ENCODE results near the gene BCL7A. TPM values are rescaled to one million over a fixed set of nuclear protein-coding genes. Genes with fewer than 3 reads are reported as not detected.
"Not testable (repeated sequence)": the region's sequence is repeated elsewhere in the genome, so short reads cannot be mapped to it uniquely, and the experiment has no call there.

The BCL7A gene
- polyA plus RNA-seq, 3 donors = 39.8 to 45.1 (median 40.7) TPM

GRCh38 chr12:122046145-122046544 lies 24.5 kb downstream of the BCL7A start:
- no peak for DNase-seq

DNA sequence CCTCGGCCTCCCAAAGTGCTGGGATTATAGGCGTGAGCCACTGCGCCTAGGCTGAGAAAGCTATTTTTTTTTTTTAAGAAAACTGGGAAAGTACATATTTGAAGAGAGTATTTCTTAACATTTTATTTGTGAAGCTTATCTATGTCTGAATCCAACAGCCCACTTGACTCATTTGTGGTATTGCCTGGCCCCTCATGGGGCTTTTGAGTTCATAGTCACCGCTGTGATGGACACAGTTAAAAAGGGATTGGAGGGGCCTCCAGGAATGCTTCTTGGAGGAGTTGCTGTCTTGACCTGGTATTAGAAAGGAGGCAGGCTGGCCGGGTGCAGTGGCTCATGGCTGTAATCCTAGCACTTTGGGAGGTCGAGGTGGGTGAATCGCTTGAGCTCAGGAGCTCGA lies 26.5 kb downstream of the BCL7A start:
- no peak for DNase-seq

GRCh38 chr12:122049827-122050226 lies 28.1 kb downstream of the BCL7A start:
- DNase-seq = no peak

DNA sequence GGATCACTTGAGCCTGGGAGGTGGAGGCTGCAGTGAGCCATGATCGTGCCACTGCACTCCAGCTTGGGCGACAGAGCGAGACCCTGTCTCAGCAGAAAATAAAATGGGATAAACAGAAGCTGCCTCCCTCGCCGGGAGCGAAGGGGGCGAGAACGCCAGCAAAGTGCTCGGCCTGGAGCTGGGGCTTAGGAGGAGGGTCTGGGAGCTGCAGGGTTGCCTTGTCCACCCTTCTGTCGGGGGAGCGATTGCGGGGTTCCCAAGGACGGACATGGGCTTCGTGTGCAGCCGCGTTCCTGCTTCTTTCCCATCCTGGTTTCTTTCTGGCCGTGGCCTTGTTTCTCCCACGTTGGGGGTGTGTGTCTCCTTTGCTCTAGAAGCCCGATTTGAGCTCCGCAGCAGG lies 29.0 kb downstream of the BCL7A start:
- DNase-seq = no peak

DNA sequence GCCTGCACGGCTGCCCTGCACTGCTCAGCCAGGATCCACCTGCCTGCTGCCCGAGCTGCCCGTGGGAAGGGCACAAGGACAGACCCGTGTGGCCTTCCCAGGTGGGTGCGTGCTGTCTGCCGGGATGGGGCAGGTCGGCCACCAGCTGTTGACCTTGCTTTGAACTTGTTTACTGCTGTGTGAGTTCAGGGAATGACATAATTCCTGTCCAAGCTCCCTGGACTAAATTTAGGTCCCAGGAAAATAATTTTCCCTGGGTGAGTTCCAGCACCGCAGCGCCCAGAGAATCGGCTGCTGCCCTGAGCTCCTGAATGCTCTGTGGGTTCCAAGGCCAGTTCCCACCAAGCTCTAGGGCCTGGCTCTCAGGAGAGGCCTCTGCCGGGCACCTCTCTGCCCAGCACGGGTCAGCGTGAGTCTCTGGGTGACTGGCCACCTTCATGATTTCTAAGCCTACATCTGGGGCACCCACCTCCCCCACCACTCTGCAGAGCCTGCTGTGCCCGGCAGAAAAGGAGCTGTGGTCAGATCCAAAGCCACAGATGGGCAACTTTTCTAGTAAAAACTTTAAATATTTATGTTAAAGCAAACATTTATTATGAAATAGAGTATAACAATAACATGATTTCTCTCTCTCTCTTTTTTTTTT lies 29.7 kb downstream of the BCL7A start:
- no peak for DNase-seq

- no peak for DNase-seq
These were observed 30.6 kb downstream of the BCL7A start for GRCh38 chr12:122052285-122052684.

GRCh38 chr12:122054842-122055520 lies 33.3 kb downstream of the BCL7A start:
- DNase-seq = no peak

DNA sequence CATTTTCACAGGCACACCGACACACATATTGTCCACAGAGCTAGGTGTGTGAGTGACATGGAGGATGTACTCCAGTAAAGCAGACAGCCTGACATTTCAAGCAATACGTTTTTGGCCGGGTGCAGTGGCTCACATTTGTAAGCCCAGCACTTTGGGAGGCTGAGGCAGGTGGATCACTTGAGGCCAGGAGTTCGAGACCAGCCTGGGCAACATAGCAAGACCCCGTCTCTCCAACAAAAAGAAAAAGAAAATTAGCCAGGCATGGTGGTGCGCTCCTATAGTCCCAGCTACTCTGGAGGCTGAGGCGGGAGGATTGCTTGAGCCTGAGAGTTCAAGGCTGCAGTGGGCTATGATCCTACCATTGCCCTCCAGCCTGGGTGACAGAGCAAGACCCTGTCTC lies 34.7 kb downstream of the BCL7A start:
- DNase-seq = not testable (repeated sequence)

- DNase-seq = no peak
These were observed 35.5 kb downstream of the BCL7A start for GRCh38 chr12:122057007-122057735.

- DNase-seq = no peak
These were observed 36.1 kb downstream of the BCL7A start for GRCh38 chr12:122057769-122058168.

GRCh38 chr12:122058549-122059149 lies 37.0 kb downstream of the BCL7A start:
- DNase-seq = no peak

- no peak for DNase-seq
These were observed 37.7 kb downstream of the BCL7A start for GRCh38 chr12:122059203-122059960.

DNA sequence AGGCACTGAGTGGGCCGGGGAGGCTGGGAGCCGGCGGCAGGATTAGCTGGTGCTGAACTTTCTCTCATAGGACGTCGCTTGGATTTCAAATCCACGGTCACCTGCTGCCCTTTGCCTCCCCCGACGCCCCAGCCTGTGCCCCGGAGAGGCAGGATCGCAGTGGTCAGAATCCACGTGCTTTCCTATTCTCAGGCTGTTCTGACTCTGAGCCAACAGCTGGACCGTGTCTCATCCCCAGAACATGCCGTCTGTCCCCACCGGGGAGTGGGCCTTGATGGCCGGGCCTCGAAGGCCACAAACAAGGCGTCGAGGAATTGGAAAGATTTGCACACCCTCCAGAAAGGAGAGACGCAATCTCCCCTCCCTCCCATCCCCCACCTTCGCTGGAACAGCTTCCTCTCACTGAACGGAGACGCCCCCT lies 38.4 kb downstream of the BCL7A start:
- DNase-seq = no peak

- no peak for DNase-seq
These were observed 39.6 kb downstream of the BCL7A start for GRCh38 chr12:122061253-122061652.

DNA sequence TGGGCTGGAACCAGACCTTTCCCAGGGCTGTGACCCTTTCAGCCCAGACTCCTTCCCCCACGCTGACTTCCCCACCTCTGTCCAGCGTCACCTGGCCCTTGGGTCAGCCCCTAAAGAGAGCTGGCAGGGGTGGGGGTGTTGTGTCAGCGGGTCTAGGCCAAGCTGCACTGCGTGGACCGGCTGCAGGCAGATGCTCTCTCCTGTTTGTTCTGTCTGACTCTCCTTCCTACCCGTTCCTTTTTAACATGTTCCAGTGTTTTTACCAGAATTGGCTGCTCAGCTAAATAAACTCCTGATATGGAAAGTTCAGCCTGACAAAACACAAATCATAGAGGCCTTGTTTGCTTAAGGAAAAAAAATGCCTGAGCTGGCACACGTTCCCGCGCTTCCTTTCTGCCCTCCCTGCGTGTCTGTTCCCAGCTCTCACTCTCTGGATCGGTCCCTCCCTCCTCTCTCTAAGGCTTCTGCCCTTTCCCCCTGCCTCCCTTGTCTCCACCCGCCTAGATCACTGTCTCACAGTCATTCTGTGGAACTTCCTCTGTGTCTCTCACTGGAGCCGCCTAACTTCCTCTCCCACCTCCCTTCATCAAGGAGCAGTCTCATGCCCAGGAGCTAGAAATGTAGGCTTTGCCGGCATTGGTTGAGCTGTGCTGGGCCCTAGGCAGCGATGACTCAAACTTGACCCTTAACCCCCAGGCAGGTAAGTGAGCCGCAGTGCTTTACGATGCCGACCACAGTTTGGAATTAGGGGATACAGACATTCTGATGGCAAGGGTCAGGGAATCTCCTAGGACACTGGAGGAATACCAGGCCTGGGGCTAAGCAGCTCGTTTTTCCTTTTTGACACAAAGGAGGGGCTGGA lies 41.4 kb downstream of the BCL7A start:
- peak; percentile 72 for DNase-seq

- no peak for DNase-seq
These were observed 42.0 kb downstream of the BCL7A start for GRCh38 chr12:122063694-122064024.

DNA sequence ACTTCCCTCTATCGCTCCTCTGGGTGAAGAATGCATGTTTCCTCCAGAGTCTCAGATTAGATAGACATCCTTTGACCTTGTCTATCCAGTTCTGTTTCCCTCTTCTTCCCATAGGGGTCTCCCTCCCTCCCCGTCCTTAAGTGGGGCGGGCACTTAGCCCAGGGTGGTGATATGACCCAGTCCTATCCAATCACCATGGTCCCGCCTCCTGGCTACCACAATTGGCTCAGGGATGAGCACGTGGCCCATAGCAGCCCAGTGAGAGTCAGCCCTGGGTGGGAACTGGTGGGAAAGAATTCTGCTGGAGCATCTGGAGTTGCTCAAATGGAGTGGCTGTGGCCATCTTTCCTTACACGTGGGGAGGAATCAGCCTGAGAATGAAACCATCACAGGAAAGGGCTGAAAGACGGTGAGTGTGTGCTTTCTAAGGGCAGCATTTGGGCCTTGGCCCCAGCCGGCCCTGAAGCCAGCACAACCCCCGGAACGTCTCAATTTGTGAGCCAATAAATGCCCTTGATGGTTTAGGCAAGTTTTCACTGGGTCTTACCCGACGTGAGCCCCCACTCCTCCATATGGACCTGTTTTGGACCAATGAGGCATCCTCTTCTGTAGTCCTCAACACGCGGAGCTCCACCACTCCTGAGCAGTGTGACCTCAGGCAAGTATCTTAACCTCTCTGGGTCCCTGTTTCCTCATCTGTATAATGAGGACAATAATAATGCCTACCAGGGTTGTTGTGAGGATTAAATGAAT lies 42.5 kb downstream of the BCL7A start:
- peak; percentile 89 for DNase-seq

DNA sequence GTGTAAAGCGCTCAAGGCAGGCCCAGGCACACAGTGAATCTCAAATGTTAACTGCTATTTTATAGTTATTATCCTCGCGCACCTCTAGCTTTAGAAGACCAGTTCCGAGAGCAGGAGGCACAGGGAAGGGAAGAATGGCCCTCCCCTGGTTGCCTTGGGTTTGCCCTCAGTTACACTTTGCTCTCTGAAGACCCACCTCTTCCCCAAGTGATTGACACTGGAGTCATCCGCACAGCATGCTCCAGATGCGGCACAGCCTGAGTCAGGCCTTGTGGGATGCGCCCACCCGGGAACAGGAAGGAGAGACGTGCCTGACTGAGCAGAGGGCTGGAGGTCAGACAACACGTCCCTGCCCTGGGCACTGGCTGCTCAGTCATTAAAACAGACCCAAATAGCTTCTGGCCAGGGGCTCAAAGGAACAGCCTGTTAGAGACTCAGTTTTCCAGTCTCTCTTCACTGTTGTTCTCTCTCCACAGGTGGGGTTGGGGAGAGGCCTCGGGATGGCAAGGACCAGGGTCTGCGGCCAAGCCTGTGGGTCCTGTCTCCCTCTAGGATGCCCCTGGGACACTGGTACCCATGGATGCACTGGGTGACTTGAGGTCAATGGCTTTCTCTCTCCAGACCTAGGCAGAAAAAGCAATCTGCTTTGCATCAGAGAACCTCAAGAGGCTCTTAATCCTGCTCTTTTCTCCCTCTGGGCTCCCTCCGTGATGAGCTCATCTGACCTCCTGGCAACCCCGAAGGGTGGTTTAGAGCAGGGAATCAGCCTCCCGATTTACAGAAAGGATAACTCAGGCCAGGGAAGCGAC lies 43.3 kb downstream of the BCL7A start:
- peak; percentile 86 for DNase-seq

- DNase-seq = no peak
These were observed 45.9 kb downstream of the BCL7A start for GRCh38 chr12:122067548-122067947.
